Measurements from ENCODE around the gene THUMPD2. TPM values are rescaled to one million over a fixed set of nuclear protein-coding genes. Genes with fewer than 3 reads are reported as not detected.

Gene THUMPD2
- total RNA-seq, 8 experiments from 2014 or later: 11.0 to 36.3 (median 13.6) TPM

DNA sequence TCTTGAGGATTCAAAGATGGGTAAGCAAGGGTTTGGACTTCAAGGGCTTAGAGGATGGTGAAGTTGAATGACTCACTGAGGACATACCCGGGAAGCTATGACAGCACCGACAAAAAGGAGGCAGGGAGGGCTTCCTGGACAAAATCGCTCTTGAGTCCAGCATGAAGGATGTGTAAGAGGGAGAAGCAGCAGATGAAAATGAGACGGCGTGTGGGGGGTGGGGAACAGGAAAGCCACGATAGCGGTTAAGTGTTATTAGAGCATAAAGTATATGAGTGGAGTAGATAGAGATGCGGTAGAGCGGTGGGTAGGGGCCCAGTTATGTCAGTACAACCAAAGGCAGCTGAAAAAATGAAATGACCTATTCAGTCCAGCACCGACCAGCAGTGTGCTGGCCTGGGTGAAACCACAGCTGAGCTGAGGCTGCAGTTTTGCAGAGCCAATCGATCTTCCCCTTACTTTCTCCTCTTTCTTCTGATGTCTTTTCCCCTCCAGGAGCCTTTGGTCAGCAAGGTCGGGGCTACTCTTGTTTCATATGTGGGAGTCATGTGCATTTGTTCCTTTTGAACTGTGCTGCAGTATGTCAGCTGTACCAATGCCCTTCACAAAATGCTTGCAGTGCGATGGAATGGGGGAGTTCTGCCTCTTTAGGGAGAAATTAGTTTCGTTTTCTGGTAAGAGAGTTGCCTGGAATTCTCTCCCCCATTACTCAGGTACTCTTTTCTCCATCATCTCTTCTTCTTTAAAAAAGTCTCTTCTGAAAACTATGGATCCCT, 2.0 kb upstream of the THUMPD2 start:
- Histone ChIP-seq H3K27ac (no peak overlapping the region), H3K4me3 (no peak overlapping the region), H3K4me1 (replicated peaks in 1 of 2) (peaks cover 3 to 9% of the 10 kb centered on the region in 2 donors)
- in situ Hi-C loops (cut with MboI; ENCODE audit: low pct_unique_long_range_greater_than_20kb in 2 of 9, low sequenced_read_pairs in 9 of 9, unreplicated experiment in 9 of 9): no loop called here
- 34 to 100% (median 64%) methylated on average over 2 to 11 of the region's 14 CpGs; no CpG with 5 or more reads in 1 of the 10 experiments for WGBS, 10 experiments
- ATAC-seq (replicated peaks in 6 of 8): no peak

DNA sequence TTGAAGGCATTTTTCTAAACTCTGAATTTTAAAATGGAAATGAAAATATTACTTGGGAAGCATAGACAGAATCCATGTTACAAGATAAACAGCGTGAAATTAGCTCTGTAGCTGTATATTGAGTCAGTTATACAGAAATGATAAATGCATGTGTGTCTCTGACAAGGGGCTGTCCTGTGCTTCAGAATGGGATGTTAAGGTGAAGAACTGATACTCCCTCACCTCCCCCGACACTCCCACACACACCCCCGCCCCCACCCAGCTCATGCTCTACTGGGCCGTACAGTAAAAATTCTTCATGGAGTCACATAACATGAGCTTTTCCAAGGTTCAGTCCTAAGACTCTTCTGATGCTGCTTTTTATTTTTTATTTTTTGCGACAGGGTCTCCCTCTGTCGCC, 869 bp upstream of the THUMPD2 start:
- H3K4me3 ChIP-seq: no peak overlapping the region
- no peak for ATAC-seq (replicated peaks in 6 of 8)
- in situ Hi-C loops (cut with MboI; ENCODE audit: low pct_unique_long_range_greater_than_20kb in 2 of 9, low sequenced_read_pairs in 9 of 9, unreplicated experiment in 9 of 9): no loop called here
- H3K4me1 ChIP-seq (replicated peaks in 1 of 2): peaks cover 3 to 9% of the 10 kb centered on the region in 2 donors
- WGBS, 10 experiments: 94 to 100% (median 100%) methylated on average over 1 to 2 of the region's 6 CpGs; no CpG with 5 or more reads in 3 of the 10 experiments
- H3K27ac ChIP-seq: no peak overlapping the region

DNA sequence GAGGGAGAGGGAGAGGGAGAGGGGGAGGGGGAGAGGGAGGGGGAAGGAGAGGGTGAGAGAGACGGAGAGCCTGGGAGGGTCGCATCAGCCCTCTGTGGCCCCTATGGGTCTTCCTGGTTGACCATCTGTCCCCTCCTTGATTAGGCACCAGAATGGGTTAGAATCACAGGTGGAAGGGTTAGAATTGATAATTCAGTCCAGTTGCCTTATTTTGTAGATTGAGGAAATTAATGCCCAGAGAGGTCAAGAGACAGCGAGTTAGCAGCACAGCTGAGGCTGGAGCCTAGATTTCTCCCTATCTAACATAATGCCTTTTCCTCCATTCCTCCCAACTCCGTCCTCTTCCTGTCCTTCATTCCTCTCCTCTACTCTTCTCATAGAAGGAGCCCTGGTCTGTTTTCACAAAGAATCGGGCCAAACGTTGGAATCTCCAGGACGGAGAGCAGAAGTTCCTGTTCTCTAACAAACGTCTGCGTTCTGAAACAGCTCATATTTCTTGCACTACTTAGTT, 338 bp upstream of the THUMPD2 start:
- peaks cover 3 to 9% of the 10 kb centered on the region in 2 donors for H3K4me1 ChIP-seq (replicated peaks in 1 of 2)
- WGBS, 10 experiments: 24 to 98% (median 77%) methylated on average over 4 to 7 of the region's 9 CpGs
- in situ Hi-C loops (cut with MboI; ENCODE audit: low pct_unique_long_range_greater_than_20kb in 2 of 9, low sequenced_read_pairs in 9 of 9, unreplicated experiment in 9 of 9): no loop called here
- peak overlapping the region in 1 of 2 donors; percentile 93 for H3K27ac ChIP-seq
- H3K4me3 ChIP-seq: peak overlapping the region; percentile 61 to 95 (median 73)
- peak in 1 of 8 experiments; percentile 5 for ATAC-seq (replicated peaks in 6 of 8)

DNA sequence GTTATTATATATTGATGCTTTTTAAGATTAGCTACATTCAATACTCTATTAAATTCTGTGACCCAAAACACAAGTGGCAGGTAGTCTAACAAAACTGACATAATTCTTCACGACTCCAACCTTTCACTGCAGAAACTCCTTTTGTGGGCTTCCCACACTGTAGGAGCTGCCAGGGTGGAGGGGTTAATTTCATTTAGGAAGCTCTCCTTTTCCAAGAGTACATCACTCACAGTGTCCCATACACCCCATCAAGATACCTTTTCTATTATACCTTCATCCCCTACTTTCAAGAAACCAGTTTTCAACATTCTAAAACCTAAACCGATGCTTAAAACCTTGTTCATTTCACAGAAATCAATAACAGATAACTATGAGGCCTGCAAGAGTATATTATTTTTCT, 825 bp downstream of the THUMPD2 start:
- peak overlapping the region; percentile 61 to 95 (median 73) for H3K4me3 ChIP-seq
- peaks cover 3 to 9% of the 10 kb centered on the region in 2 donors for H3K4me1 ChIP-seq (replicated peaks in 1 of 2)
- H3K27ac ChIP-seq: peak overlapping the region in 1 of 2 donors; percentile 93
- 0 to 33% (median 0%) methylated on average over 1 to 2 of the region's 2 CpGs; no CpG with 5 or more reads in 3 of the 10 experiments for WGBS, 10 experiments
- in situ Hi-C loops (cut with MboI; ENCODE audit: low pct_unique_long_range_greater_than_20kb in 2 of 9, low sequenced_read_pairs in 9 of 9, unreplicated experiment in 9 of 9): no loop called here
- ATAC-seq (replicated peaks in 6 of 8): no peak

DNA sequence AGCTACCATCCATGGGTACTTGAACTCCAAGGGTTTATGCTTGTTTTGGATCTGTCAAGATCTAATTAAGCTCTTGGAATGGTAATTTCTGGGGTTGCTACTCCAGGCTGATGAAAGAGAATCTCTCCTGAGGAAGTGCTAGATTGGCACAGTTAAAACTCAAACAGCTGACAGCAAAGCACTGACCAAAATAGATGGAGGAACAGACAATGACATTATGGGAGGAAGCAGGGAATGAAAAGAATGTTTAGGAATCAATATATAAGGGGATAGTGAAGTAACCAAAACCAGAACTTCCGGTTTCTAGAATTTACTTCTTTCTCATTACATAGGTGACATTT, 6.3 kb downstream of the THUMPD2 start:
- no peak overlapping the region for H3K27ac ChIP-seq

DNA sequence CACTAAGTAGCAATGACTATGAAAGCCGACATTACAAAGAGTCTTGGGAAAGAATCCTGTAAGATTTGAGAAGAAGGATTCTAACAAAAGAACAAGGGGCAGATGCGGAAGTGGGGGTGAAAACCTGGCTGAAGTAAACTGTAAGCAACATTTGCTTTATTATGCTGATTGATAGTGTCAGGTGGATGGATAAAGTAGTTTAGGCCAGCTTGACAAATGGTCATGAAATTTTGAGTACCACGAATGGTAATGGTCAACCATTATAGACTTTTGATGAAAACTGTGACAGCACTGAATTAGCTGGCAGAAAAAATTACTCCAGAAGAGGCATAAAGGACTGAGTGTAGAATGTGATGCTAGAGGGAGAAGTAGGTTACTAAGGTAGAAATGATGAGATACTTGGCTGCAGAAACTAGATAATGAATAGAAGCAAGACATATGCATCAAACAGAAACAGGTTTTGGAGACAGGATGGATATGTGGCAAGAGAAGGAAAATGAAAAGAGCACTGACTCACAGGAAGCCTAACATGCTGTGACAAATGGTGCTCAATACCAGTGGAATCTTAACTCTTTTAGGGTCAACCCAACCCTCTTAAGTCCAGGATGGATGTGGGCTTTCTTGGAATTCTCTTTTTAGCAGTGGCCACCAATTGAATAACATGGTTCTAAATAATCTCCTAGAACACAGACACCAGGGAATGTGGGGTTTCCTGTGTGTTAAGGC, 6.8 kb downstream of the THUMPD2 start:
- in situ Hi-C loops (cut with MboI; ENCODE audit: low pct_unique_long_range_greater_than_20kb in 2 of 9, low sequenced_read_pairs in 9 of 9, unreplicated experiment in 9 of 9): no loop called here
- peak in 1 of 8 experiments; percentile 20 for ATAC-seq (replicated peaks in 6 of 8)

More for the DNA sequence above, 6.3 kb downstream of the THUMPD2 start:
- 88 to 100% (median 100%) methylated on average over 1 of the region's 1 CpG; no CpG with 5 or more reads in 2 of the 10 experiments for WGBS, 10 experiments
- Histone ChIP-seq H3K4me1 (replicated peaks in 1 of 2) (peaks cover 6 to 7% of the 10 kb centered on the region in 2 donors), H3K4me3 (no peak overlapping the region)
- ATAC-seq (replicated peaks in 6 of 8): no peak
- in situ Hi-C loops (cut with MboI; ENCODE audit: low pct_unique_long_range_greater_than_20kb in 2 of 9, low sequenced_read_pairs in 9 of 9, unreplicated experiment in 9 of 9): no loop called here

DNA sequence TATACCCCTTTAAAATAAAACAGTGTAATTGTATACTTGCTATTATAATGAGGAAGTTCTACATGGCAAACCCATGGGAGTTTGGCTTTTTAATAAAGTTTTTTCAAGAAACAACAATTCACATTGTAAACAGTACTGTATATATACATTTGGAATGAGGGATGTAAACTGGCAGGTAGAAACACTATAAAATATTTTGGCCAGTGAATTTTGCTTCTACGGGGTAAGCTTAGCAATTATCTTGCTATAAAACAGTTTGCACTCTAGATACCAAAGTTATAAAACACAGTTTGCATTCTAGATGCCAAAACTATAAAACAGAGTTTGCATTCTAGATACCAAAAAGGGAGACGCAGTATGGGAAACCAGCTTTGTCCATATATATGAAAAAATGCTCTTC, 16.6 kb downstream of the THUMPD2 start:
- Histone ChIP-seq H3K4me3 (no peak overlapping the region), H3K4me1 (replicated peaks in 1 of 2) (no peaks in the 10 kb centered on the region), H3K27ac (no peak overlapping the region)
- ATAC-seq (replicated peaks in 6 of 8): no peak
- WGBS, 10 experiments: 86 to 100% (median 100%) methylated on average over 1 to 2 of the region's 2 CpGs; no CpG with 5 or more reads in 1 of the 10 experiments
- in situ Hi-C loops (cut with MboI; ENCODE audit: low pct_unique_long_range_greater_than_20kb in 2 of 9, low sequenced_read_pairs in 9 of 9, unreplicated experiment in 9 of 9): no loop called here

More for the DNA sequence above, 6.8 kb downstream of the THUMPD2 start:
- H3K4me1 ChIP-seq (replicated peaks in 1 of 2): peaks cover under 1 to 7% of the 10 kb centered on the region in 2 donors
- H3K4me3 ChIP-seq: no peak overlapping the region
- no peak overlapping the region for H3K27ac ChIP-seq
- WGBS, 10 experiments: 78 to 100% (median 91%) methylated on average over 1 to 3 of the region's 3 CpGs

DNA sequence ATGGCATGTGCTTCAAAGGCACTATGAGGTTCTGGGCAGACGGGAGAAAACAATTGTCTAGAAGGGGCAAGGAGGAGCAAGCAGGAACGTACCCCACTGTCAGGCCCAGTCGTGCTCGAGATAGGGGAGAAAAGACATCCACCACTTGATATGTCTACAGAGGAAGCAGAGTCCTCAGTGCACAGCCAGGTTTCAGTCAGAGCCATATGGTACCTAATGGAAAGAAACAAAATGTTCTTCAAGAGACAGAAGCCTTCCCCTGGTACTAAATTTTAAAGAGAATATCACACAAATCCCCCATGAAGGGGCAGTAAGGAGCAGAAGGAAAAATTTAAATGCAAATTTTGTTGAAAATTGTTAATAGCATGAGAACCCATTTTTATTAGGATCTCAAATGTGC, 21.9 kb downstream of the THUMPD2 start:
- in situ Hi-C loops (cut with MboI; ENCODE audit: low pct_unique_long_range_greater_than_20kb in 2 of 9, low sequenced_read_pairs in 9 of 9, unreplicated experiment in 9 of 9): no loop called here
- no peak overlapping the region for H3K27ac ChIP-seq
- no peak for ATAC-seq (replicated peaks in 6 of 8)
- H3K4me3 ChIP-seq: no peak overlapping the region
- 81 to 100% (median 100%) methylated on average over 2 to 4 of the region's 4 CpGs; no CpG with 5 or more reads in 3 of the 10 experiments for WGBS, 10 experiments
- no peaks in the 10 kb centered on the region for H3K4me1 ChIP-seq (replicated peaks in 1 of 2)

- in situ Hi-C loops (cut with MboI; ENCODE audit: low pct_unique_long_range_greater_than_20kb in 2 of 9, low sequenced_read_pairs in 9 of 9, unreplicated experiment in 9 of 9): no loop called here
- Histone ChIP-seq H3K4me1 (replicated peaks in 1 of 2) (no peaks in the 10 kb centered on the region), H3K4me3 (no peak overlapping the region), H3K27ac (no peak overlapping the region)
- ATAC-seq (replicated peaks in 6 of 8): no peak
- WGBS, 10 experiments: 57 to 100% (median 100%) methylated on average over 1 of the region's 1 CpG
These were observed 23.6 kb downstream of the THUMPD2 start for GRCh38 chr2:39755466-39755865.

DNA sequence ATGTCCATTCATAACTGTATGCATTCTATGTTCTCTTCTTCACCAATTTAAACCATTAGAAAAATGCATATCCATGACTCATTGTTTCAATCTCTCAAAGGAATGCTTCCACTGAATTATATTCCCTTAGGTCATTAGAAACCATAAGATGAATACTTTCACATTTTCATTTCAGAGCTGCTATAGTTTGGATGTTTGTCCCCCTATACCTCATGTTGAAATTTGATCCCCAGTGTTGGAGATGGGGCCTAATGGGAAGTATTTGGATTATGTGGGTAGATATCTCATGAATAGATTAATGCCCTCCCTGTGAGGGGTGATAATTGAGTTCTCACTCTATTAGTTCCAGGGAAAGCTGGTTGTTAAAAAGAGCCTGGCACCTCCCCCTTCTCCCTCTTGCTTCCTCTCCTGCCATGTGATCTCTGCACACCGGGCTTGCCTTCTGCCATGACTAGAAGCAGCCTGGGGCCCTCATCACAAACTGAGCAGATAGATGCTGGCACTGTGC, 35.7 kb downstream of the THUMPD2 start:
- WGBS, 10 experiments: 0 to 67% (median 58%) methylated on average over 1 of the region's 1 CpG; no CpG with 5 or more reads in 6 of the 10 experiments
- no peak overlapping the region for H3K4me3 ChIP-seq
- H3K27ac ChIP-seq: no peak overlapping the region
- in situ Hi-C loops (cut with MboI; ENCODE audit: low pct_unique_long_range_greater_than_20kb in 2 of 9, low sequenced_read_pairs in 9 of 9, unreplicated experiment in 9 of 9): no loop called here
- peak; percentile 18 to 82 (median 52) for ATAC-seq (replicated peaks in 6 of 8)
- H3K4me1 ChIP-seq (replicated peaks in 1 of 2): peaks cover 0 to 7% of the 10 kb centered on the region in 2 donors

- peaks cover 0 to 7% of the 10 kb centered on the region in 2 donors for H3K4me1 ChIP-seq (replicated peaks in 1 of 2)
- in situ Hi-C loops (cut with MboI; ENCODE audit: low pct_unique_long_range_greater_than_20kb in 2 of 9, low sequenced_read_pairs in 9 of 9, unreplicated experiment in 9 of 9): no loop called here
- no peak overlapping the region for H3K4me3 ChIP-seq
- H3K27ac ChIP-seq: no peak overlapping the region
- ATAC-seq (replicated peaks in 6 of 8): no peak
- WGBS, 10 experiments: 78 to 100% (median 100%) methylated on average over 1 of the region's 1 CpG; no CpG with 5 or more reads in 3 of the 10 experiments
These were observed 37.2 kb downstream of the THUMPD2 start for GRCh38 chr2:39741871-39742270.

- in situ Hi-C loops (cut with MboI; ENCODE audit: low pct_unique_long_range_greater_than_20kb in 2 of 9, low sequenced_read_pairs in 9 of 9, unreplicated experiment in 9 of 9): no loop called here
- WGBS, 10 experiments: 38 to 100% (median 60%) methylated on average over 1 to 5 of the region's 5 CpGs
- Histone ChIP-seq H3K4me3 (no peak overlapping the region), H3K27ac (no peak overlapping the region), H3K4me1 (replicated peaks in 1 of 2) (peaks cover 7 to 11% of the 10 kb centered on the region in 2 donors)
- ATAC-seq (replicated peaks in 6 of 8): peak in 2 of 8 experiments; percentile 13 to 68
These were observed 39.7 kb downstream of the THUMPD2 start for GRCh38 chr2:39739386-39739785.

DNA sequence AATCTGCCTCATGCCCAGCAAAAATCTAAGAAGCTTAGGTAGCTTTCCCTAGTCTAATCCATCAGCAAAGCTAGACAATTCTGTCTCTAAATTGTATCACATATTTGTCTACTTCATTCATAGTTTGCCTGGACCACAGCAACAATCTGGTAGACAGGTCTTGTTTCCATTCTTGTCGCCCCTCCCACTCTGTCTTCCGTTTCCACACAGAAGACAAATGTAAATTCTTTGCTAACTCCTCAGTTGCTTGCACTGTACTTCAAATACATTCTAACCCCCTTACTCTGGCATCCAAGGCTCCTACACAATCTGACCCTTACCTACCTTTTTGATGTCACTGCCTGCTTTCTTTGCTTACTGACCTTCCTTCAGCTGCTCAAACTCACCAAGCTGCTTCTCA, 40.1 kb downstream of the THUMPD2 start:
- Histone ChIP-seq H3K4me1 (replicated peaks in 1 of 2) (peaks cover 7 to 11% of the 10 kb centered on the region in 2 donors), H3K27ac (no peak overlapping the region), H3K4me3 (no peak overlapping the region)
- 53 to 100% (median 83%) methylated on average over 1 to 2 of the region's 2 CpGs; no CpG with 5 or more reads in 2 of the 10 experiments for WGBS, 10 experiments
- in situ Hi-C loops (cut with MboI; ENCODE audit: low pct_unique_long_range_greater_than_20kb in 2 of 9, low sequenced_read_pairs in 9 of 9, unreplicated experiment in 9 of 9): no loop called here
- ATAC-seq (replicated peaks in 6 of 8): peak in 2 of 8 experiments; percentile 27 to 52

Data from motor neuron (in vitro differentiated cells).